MM.1S (cell line): Measurements from ENCODE around the gene QPCT.

ENCODE experiments used
- CTCF ChIP-seq: fragments of 300-600 bp; sonication (generic); IDR thresholded peaks from 2 replicates; pipeline ENCODE4 v1.5.1; 2016; ENCODE audit warnings: antibody characterized with exemption, low read length, mixed read lengths
- EZH2 ChIP-seq: fragments of 300-600 bp; sonication (generic); optimal IDR thresholded peaks from 2 replicates; pipeline ENCODE3; 2017; ENCODE audit warnings: low read depth, mild to moderate bottlenecking, antibody characterized with exemption, low read length, mixed read lengths

GRCh38 chr2:37390777-37391176 is 46.3 kb downstream of the QPCT start:
- TF ChIP-seq EZH2 = no peak
- no peak for TF ChIP-seq CTCF
